WI38 (cell line): ENCODE measurements around the gene MTMR3.
"Not testable (repeated sequence)": the region's sequence is repeated elsewhere in the genome, so short reads cannot be mapped to it uniquely, and the experiment has no call there.

ENCODE experiments used
- H3K4me3 ChIP-seq: 2 replicates; pipeline ENCODE4 v1.5.1; 2011; ENCODE audit warnings: low read depth, mild to moderate bottlenecking, control low read depth, low read length
- CTCF ChIP-seq: IDR thresholded peaks from 2 replicates; pipeline ENCODE4 v1.5.1; 2012; ENCODE audit warnings: low read depth, mild to moderate bottlenecking, control low read depth, low read length

MTMR3 gene

GRCh38 chr22:29856496-29856895, 26.5 kb upstream of the MTMR3 start:
- TF ChIP-seq CTCF: no peak
- H3K4me3 ChIP-seq: no peak overlapping the region

GRCh38 chr22:29859030-29859429, 23.9 kb upstream of the MTMR3 start:
- H3K4me3 ChIP-seq: not testable (repeated sequence)

DNA sequence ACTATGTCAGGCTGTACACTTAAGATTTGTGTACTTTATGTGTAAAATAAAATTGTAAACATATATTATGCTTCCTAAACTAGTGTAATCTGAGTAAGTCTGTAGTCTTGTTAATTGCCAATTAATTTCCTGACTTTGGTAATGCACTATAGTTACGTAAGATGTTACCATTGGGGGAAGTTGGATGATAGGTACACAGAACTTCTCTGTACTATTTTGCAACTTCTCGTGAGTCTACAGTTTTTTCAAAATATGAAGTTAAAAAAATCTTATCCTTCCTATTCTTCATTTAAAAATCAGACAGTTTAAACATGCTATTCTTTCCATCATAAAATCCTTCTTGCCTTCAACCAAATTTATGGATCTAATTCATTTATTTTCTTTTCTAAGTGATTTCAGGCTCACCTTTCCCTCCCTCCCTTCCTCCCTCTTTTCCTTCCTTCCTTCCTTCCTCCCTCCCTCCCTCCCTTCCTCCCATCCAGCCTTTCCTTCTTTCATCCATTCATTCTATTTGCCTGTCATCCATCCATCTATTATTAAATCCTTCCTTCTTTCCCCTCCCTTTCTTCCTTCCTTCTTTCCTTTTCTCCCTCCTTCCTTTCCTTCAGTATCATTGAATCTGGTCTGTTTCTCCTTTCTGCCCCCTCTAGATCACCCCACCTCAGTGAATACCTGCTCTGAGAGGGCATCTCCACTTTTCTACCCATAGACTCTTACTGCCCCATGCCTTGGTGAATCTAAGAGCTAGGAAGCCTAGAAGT, 22.8 kb upstream of the MTMR3 start:
- H3K4me3 ChIP-seq: no peak overlapping the region
- no peak for TF ChIP-seq CTCF

- no peak overlapping the region for H3K4me3 ChIP-seq
- no peak for TF ChIP-seq CTCF
These were observed 21.2 kb upstream of the MTMR3 start for GRCh38 chr22:29861672-29862297.

- H3K4me3 ChIP-seq: not testable (repeated sequence)
These were observed 17.4 kb upstream of the MTMR3 start for GRCh38 chr22:29865572-29865971.

GRCh38 chr22:29867260-29867659, 15.7 kb upstream of the MTMR3 start:
- no peak for TF ChIP-seq CTCF
- H3K4me3 ChIP-seq: no peak overlapping the region

GRCh38 chr22:29867851-29868250, 15.1 kb upstream of the MTMR3 start:
- no peak for TF ChIP-seq CTCF
- no peak overlapping the region for H3K4me3 ChIP-seq

DNA sequence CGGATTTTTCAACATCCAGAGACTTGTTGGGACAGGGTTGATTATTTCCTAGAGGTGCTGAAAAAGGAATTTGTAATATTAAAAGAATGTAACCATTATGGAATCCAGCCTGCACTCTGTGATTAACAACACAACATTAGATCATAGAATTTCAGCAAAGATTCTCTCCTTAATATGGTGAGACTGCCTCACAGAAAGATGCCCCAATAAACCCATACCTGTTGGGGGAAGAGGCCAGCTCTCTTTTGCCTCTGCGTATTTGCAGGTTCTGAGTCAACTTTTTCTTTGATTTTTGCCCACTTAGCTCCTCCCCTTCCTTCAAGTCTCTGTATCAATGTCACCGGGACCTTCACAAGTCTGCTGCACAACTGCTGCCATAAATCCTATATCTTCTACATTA, 12.4 kb upstream of the MTMR3 start:
- H3K4me3 ChIP-seq: no peak overlapping the region
- no peak for TF ChIP-seq CTCF
